NCI-H1930 (cell line): ENCODE measurements around the gene HTRA3.

Experiments
- DNase-seq, 2 experiments: peaks; one replicate each; lab custom pipeline; 2025; lab: John Stamatoyannopoulos, UW

HTRA3 gene

GRCh38 chr4:8269535-8270417 lies at the start of gene HTRA3:
Gene HTRA3, plus strand, starts transcription at chr4:8269754. Its CDS starts 215 bp downstream, at chr4:8269969.
- DNase-seq, result no peak

GRCh38 chr4:8220661-8221450 lies 48.7 kb upstream of the HTRA3 start:
- DNase-seq, result no peak

GRCh38 chr4:8221476-8221875 lies 48.1 kb upstream of the HTRA3 start:
- no peak for DNase-seq

GRCh38 chr4:8221985-8222384 lies 47.6 kb upstream of the HTRA3 start:
- no peak for DNase-seq

GRCh38 chr4:8222609-8223388 lies 46.8 kb upstream of the HTRA3 start:
- no peak for DNase-seq

- DNase-seq, result no peak
Observed at GRCh38 chr4:8224267-8224974, 45.1 kb upstream of the HTRA3 start.

GRCh38 chr4:8224975-8225625 lies 44.5 kb upstream of the HTRA3 start:
- DNase-seq, result no peak

GRCh38 chr4:8225706-8226443 lies 43.7 kb upstream of the HTRA3 start:
- DNase-seq, result no peak

GRCh38 chr4:8227201-8227770 lies 42.3 kb upstream of the HTRA3 start:
- DNase-seq, result no peak

GRCh38 chr4:8227771-8228318 lies 41.7 kb upstream of the HTRA3 start:
- DNase-seq, result no peak

- no peak for DNase-seq
Observed at GRCh38 chr4:8228319-8229250, 41.0 kb upstream of the HTRA3 start.

GRCh38 chr4:8229331-8229975 lies 40.1 kb upstream of the HTRA3 start:
- DNase-seq, result no peak

- no peak for DNase-seq
Observed at GRCh38 chr4:8230033-8230432, 39.5 kb upstream of the HTRA3 start.

GRCh38 chr4:8230891-8231290 lies 38.7 kb upstream of the HTRA3 start:
- DNase-seq, result no peak

- DNase-seq, result no peak
Observed at GRCh38 chr4:8231551-8232049, 38.0 kb upstream of the HTRA3 start.

GRCh38 chr4:8232748-8233147 lies 36.8 kb upstream of the HTRA3 start:
- no peak for DNase-seq

GRCh38 chr4:8233672-8234484 lies 35.7 kb upstream of the HTRA3 start:
- DNase-seq, result no peak
